H9 (cell line): Measurements from ENCODE around the gene SIN3A. TPM values are rescaled to one million over a fixed set of nuclear protein-coding genes. Genes with fewer than 3 reads are reported as not detected.

Experiments used
- DNase-seq: peaks from one replicate; pipeline ENCODE4 v3.0.0-alpha.2; 2017
- H2AFZ ChIP-seq: one replicate; pipeline ENCODE4 v1.6.1; 2013; ENCODE audit warnings: mild to moderate bottlenecking, low read length, control low read depth, moderate library complexity
- H2AK5ac ChIP-seq: 2 replicates; pipeline ENCODE4 v1.6.1; 2013; ENCODE audit warnings: low read length, control low read depth, mixed read lengths; ENCODE audit not compliant: insufficient read length
- H2BK120ac ChIP-seq: one replicate; pipeline ENCODE4 v1.6.1; 2013; ENCODE audit warnings: low read depth, mild to moderate bottlenecking, low read length, control low read depth, inconsistent platforms; ENCODE audit not compliant: poor library complexity, severe bottlenecking
- H2BK12ac ChIP-seq: 2 replicates; pipeline ENCODE4 v1.6.1; 2013; ENCODE audit warnings: low read length, control low read depth, mixed read lengths, low read depth; ENCODE audit not compliant: insufficient read length
- H2BK15ac ChIP-seq: 2 replicates; pipeline ENCODE4 v1.6.1; 2013; ENCODE audit warnings: low read depth, low read length, control low read depth
- H2BK20ac ChIP-seq: one replicate; pipeline ENCODE4 v1.6.1; 2013; ENCODE audit warnings: low read depth, mild to moderate bottlenecking, low read length, control low read depth, inconsistent platforms; ENCODE audit not compliant: poor library complexity, severe bottlenecking
- H2BK5ac ChIP-seq: 2 replicates; pipeline ENCODE4 v1.6.1; 2013; ENCODE audit warnings: low read length, control low read depth, mixed read lengths; ENCODE audit not compliant: insufficient read length
- H3K14ac ChIP-seq: 2 replicates; pipeline ENCODE4 v1.6.1; 2013; ENCODE audit warnings: low read length, control low read depth; ENCODE audit not compliant: insufficient read depth
- H3K18ac ChIP-seq: 2 replicates; pipeline ENCODE4 v1.6.1; 2013; ENCODE audit warnings: low read depth, mild to moderate bottlenecking, mixed read lengths, low read length, control low read depth; ENCODE audit not compliant: insufficient read length
- H3K23ac ChIP-seq: 2 replicates; pipeline ENCODE4 v1.6.1; 2013; ENCODE audit warnings: low read length, control low read depth, mixed read lengths, low read depth; ENCODE audit not compliant: insufficient read length
- H3K23me2 ChIP-seq: 2 replicates; pipeline ENCODE4 v1.6.1; 2013; ENCODE audit warnings: low read depth, mild to moderate bottlenecking, mixed read lengths, low read length, control low read depth; ENCODE audit not compliant: insufficient read length, poor library complexity, severe bottlenecking
- H3K27ac ChIP-seq: 2 replicates; pipeline ENCODE4 v1.5.1; 2013; ENCODE audit warnings: low read length, control low read depth, mixed read lengths, low read depth; ENCODE audit not compliant: insufficient read length
- H3K27me3 ChIP-seq: 2 replicates; pipeline ENCODE4 v1.6.1; 2013; ENCODE audit warnings: low read length, control low read depth, inconsistent platforms; ENCODE audit not compliant: insufficient read depth
- H3K4ac ChIP-seq: 2 replicates; pipeline ENCODE4 v1.6.1; 2013; ENCODE audit warnings: low read depth, mild to moderate bottlenecking, control low read depth, inconsistent platforms, low read length, moderate library complexity
- H3K4me1 ChIP-seq: 2 replicates; pipeline ENCODE4 v1.6.1; 2013; ENCODE audit warnings: low read length, control low read depth, inconsistent platforms; ENCODE audit not compliant: insufficient read depth
- H3K4me2 ChIP-seq: 2 replicates; pipeline ENCODE4 v1.6.1; 2013; ENCODE audit warnings: low read length, control low read depth, mixed read lengths; ENCODE audit not compliant: insufficient read length, insufficient read depth
- H3K56ac ChIP-seq: 2 replicates; pipeline ENCODE4 v1.6.1; 2013; ENCODE audit warnings: low read depth, mild to moderate bottlenecking, mixed read lengths, low read length, control low read depth; ENCODE audit not compliant: insufficient read length
- H3K79me1 ChIP-seq: 2 replicates; pipeline ENCODE4 v1.6.1; 2013; ENCODE audit warnings: low read depth, mild to moderate bottlenecking, moderate library complexity, low read length, control low read depth, inconsistent platforms; ENCODE audit not compliant: insufficient read depth, poor library complexity, severe bottlenecking
- H3K79me2 ChIP-seq: 2 replicates; pipeline ENCODE4 v1.6.1; 2013; ENCODE audit warnings: low read length, control low read depth, inconsistent platforms; ENCODE audit not compliant: insufficient read depth
- H3K9ac ChIP-seq: 2 replicates; pipeline ENCODE4 v1.6.1; 2013; ENCODE audit warnings: low read length, control low read depth, mixed read lengths; ENCODE audit not compliant: insufficient read length; ENCODE audit errors: extremely low read depth
- H3K9me3 ChIP-seq: one replicate; pipeline ENCODE4 v1.6.1; 2013; ENCODE audit warnings: low read depth, low read length, inconsistent platforms; ENCODE audit not compliant: control insufficient read depth
- H3T11ph ChIP-seq: one replicate; pipeline ENCODE4 v1.6.1; 2013; ENCODE audit warnings: mild to moderate bottlenecking, low read length, control low read depth, inconsistent platforms
- H4K20me1 ChIP-seq: one replicate; pipeline ENCODE4 v1.6.1; 2013; ENCODE audit not compliant: control insufficient read depth, insufficient read length, insufficient read depth
- H4K5ac ChIP-seq: 2 replicates; pipeline ENCODE4 v1.6.1; 2013; ENCODE audit warnings: low read depth, mild to moderate bottlenecking, mixed read lengths, low read length, control low read depth; ENCODE audit not compliant: insufficient read length
- H4K8ac ChIP-seq: replicated peaks from 2 replicates; pipeline ENCODE4 v1.6.1; 2013; ENCODE audit warnings: low read length, control low read depth, mixed read lengths, low read depth; ENCODE audit not compliant: insufficient read length
- H4K91ac ChIP-seq: 2 replicates; pipeline ENCODE4 v1.6.1; 2013; ENCODE audit warnings: low read depth, mild to moderate bottlenecking, moderate library complexity, mixed read lengths, low read length, control low read depth; ENCODE audit not compliant: insufficient read length
- H3K27ac Mint-ChIP-seq, 3 experiments: 2 replicates in 2 of 3; 3 replicates in 1 of 3; pipeline ENCODE4 v1.8.0; 2020 to 2021; ENCODE audit warnings: mixed read lengths in 3 of 3, mild to moderate bottlenecking in 1 of 3, moderate library complexity in 1 of 3
- H3K27me3 Mint-ChIP-seq: 2 replicates; pipeline ENCODE4 v1.8.0; 2021; ENCODE audit warnings: low read depth, mild to moderate bottlenecking, moderate library complexity, mixed read lengths
- H3K36me3 Mint-ChIP-seq, 3 experiments: 2 replicates in 2 of 3; 3 replicates in 1 of 3; pipeline ENCODE4 v1.8.0; 2020 to 2021; ENCODE audit warnings: low read depth in 3 of 3, mixed read lengths in 3 of 3; ENCODE audit not compliant: insufficient read depth in 1 of 3
- H3K4me1 Mint-ChIP-seq, 2 experiments: 2 replicates each; pipeline ENCODE4 v1.8.0; 2020; ENCODE audit warnings: mixed read lengths in 2 of 2
- H3K4me3 Mint-ChIP-seq, 2 experiments: 2 replicates in 1 of 2; 3 replicates in 1 of 2; pipeline ENCODE4 v1.8.0; 2020 to 2021; ENCODE audit warnings: mild to moderate bottlenecking in 2 of 2, mixed read lengths in 2 of 2, moderate library complexity in 1 of 2
- H3K9me3 Mint-ChIP-seq, 2 experiments: 2 replicates in 1 of 2; 3 replicates in 1 of 2; pipeline ENCODE4 v1.8.0; 2020; ENCODE audit warnings: mild to moderate bottlenecking in 2 of 2, mixed read lengths in 2 of 2, moderate library complexity in 1 of 2
- CTCF ChIP-seq: fragments of 200-600 bp; sonication (generic); conservative IDR thresholded peaks from 3 replicates; pipeline ENCODE4 v1.8.0; 2021; ENCODE audit warnings: antibody characterized with exemption, mild to moderate bottlenecking
- WGBS: extraction: QIAGEN DNeasy Blood & Tissue Kit; methylation state at CpG from one replicate; pipeline ENCODE4 v1.1.7; 2013; ENCODE audit warnings: missing lambda C conversion rate, low lambda C conversion rate, mixed read lengths; ENCODE audit not compliant: insufficient read length; ENCODE audit errors: extremely low coverage; 5-methylcytosine and 5-hydroxymethylcytosine counted together
- total RNA-seq: library from RNA; stranded (reverse); gene quantifications from 2 replicates; pipeline ENCODE4 v1.2.1, GENCODE V29; 2021

The SIN3A gene
- total RNA-seq, 1 experiment from 2014 or later: 102 TPM

GRCh38 chr15:75451202-75451673, 252 bp downstream of the SIN3A start:
- no CpG with 5 or more reads among the region's 45 CpGs for WGBS
- Histone ChIP-seq H4K8ac (no peak overlapping the region), H3K9ac (peak overlapping the region; percentile 81), H3K23ac (no peak overlapping the region), H2BK15ac (no peak overlapping the region), H3K18ac (peak overlapping the region; percentile 95), H3K4me2 (peak overlapping the region; percentile 35), H3K79me1 (peaks cover 3% of the 10 kb centered on the region), H3K4ac (no peak overlapping the region; the same call in 1 of the 2 replicates), H2BK5ac (no peak overlapping the region), H3T11ph (no peak overlapping the region), H3K27me3 (no peaks in the 10 kb centered on the region), H3K27ac (no peak overlapping the region), H3K23me2 (peaks cover 22% of the 10 kb centered on the region), H2BK120ac (no peak overlapping the region), H4K91ac (no peak overlapping the region), H3K56ac (no peak overlapping the region), H2AFZ (no peak overlapping the region), H4K20me1 (no peaks in the 10 kb centered on the region), H2BK12ac (peak overlapping the region; percentile 47), H3K9me3 (no peaks in the 10 kb centered on the region), H3K4me1 (no peaks in the 10 kb centered on the region), H4K5ac (no peak overlapping the region), H2BK20ac (no peak overlapping the region), H2AK5ac (no peak overlapping the region), H3K14ac (peak overlapping the region; percentile 92), H3K79me2 (peaks cover 30% of the 10 kb centered on the region; the same call in 1 of the 2 replicates)
- H3K4me3 Mint-ChIP-seq: peak overlapping the region; percentile 89 to 95
- peaks cover 16 to 24% of the 10 kb centered on the region in 2 experiments for H3K4me1 Mint-ChIP-seq
- TF ChIP-seq CTCF: no peak
- H3K36me3 Mint-ChIP-seq: peaks cover 3 to 9% (median 3%) of the 10 kb centered on the region in 3 experiments; a peak in 3 of 7 replicates
- H3K27ac Mint-ChIP-seq: peak overlapping the region; percentile 87 to 96 (median 90); a peak in 3 of 7 replicates
- DNase-seq: no peak
- H3K9me3 Mint-ChIP-seq: no peaks in the 10 kb centered on the region; a peak in 1 of 5 replicates
- peaks cover 4% of the 10 kb centered on the region for H3K27me3 Mint-ChIP-seq
